GM18519 (cell line): ENCODE measurements around the gene RAB1A.

ENCODE experiments used
- ATAC-seq: cut with Tn5 transposase; IDR thresholded peaks from one replicate; pipeline ENCODE4 v1.9.1; 2021; ENCODE audit warnings: mild to moderate bottlenecking, moderate library complexity; ENCODE audit not compliant: unreplicated experiment, low FRiP score

Gene RAB1A

GRCh38 chr2:65043001-65043400 is 86.9 kb downstream of the RAB1A start:
- no peak for ATAC-seq

- peak; percentile 56 for ATAC-seq
These were observed 89.3 kb downstream of the RAB1A start for GRCh38 chr2:65040400-65041261.

- ATAC-seq, result no peak
These were observed 90.3 kb downstream of the RAB1A start for GRCh38 chr2:65039640-65040039.

- ATAC-seq, result no peak
These were observed 92.7 kb downstream of the RAB1A start for GRCh38 chr2:65037178-65037577.
